HEK293T (cell line): ENCODE data around the gene TMEM131.
"Not testable (repeated sequence)": the region's sequence is repeated elsewhere in the genome, so short reads cannot be mapped to it uniquely, and the experiment has no call there.

Experiments used
- ARNT ChIP-seq: fragments of 450-650 bp; IDR thresholded peaks from 2 replicates; pipeline ENCODE4 v1.6.1; 2017; ENCODE audit warnings: mild to moderate bottlenecking
- BHLHE40 ChIP-seq: fragments of 450-650 bp; IDR thresholded peaks from 2 replicates; pipeline ENCODE4 v1.6.1; 2016; ENCODE audit warnings: mild to moderate bottlenecking, moderate library complexity, borderline replicate concordance
- CTBP1 ChIP-seq: fragments of 450-650 bp; IDR thresholded peaks from 2 replicates; pipeline ENCODE4 v1.6.1; 2016; ENCODE audit warnings: borderline replicate concordance
- ELF4 ChIP-seq: fragments of 450-650 bp; IDR thresholded peaks from 2 replicates; pipeline ENCODE4 v1.6.1; 2017; ENCODE audit warnings: antibody characterized with exemption
- FOXA1 ChIP-seq: fragments of 450-650 bp; IDR thresholded peaks from 2 replicates; pipeline ENCODE4 v1.6.1; 2016; ENCODE audit warnings: mild to moderate bottlenecking
- FOXK2 ChIP-seq: fragments of 450-650 bp; IDR thresholded peaks from 2 replicates; pipeline ENCODE4 v1.6.1; 2016; ENCODE audit warnings: mild to moderate bottlenecking
- FOXM1 ChIP-seq: fragments of 450-650 bp; IDR thresholded peaks from 2 replicates; pipeline ENCODE4 v1.6.1; 2017; ENCODE audit warnings: mild to moderate bottlenecking, borderline replicate concordance
- HDGF ChIP-seq: fragments of 450-650 bp; IDR thresholded peaks from 2 replicates; pipeline ENCODE4 v1.6.1; 2017; ENCODE audit warnings: antibody characterized with exemption, borderline replicate concordance
- NFRKB ChIP-seq: fragments of 450-650 bp; IDR thresholded peaks from 2 replicates; pipeline ENCODE4 v1.6.1; 2016; ENCODE audit warnings: mild to moderate bottlenecking, moderate library complexity
- SP1 ChIP-seq: fragments of 450-650 bp; IDR thresholded peaks from 2 replicates; pipeline ENCODE4 v1.6.1; 2017
- SUZ12 ChIP-seq: fragments of 450-650 bp; IDR thresholded peaks from 2 replicates; pipeline ENCODE4 v1.6.1; 2016; ENCODE audit warnings: mild to moderate bottlenecking
- ZNF384 ChIP-seq: fragments of 450-650 bp; IDR thresholded peaks from 2 replicates; pipeline ENCODE4 v1.6.1; 2016

GRCh38 chr2:98022067-98022466 lies 26.3 kb upstream of the TMEM131 start:
- TF ChIP-seq NFRKB, SP1, FOXM1, FOXK2, ELF4, HDGF, SUZ12, ZNF384, BHLHE40, ARNT, CTBP1, FOXA1: not testable (repeated sequence)
